Breast epithelium (tissue), 3 donors: Measurements from ENCODE around the gene PRR7.

Experiments
- POLR2A ChIP-seq: fragments of 450-650 bp; IDR thresholded peaks from one replicate; pipeline ENCODE4 v1.6.1; 2016; ENCODE audit warnings: antibody characterized with exemption, mild to moderate bottlenecking, moderate library complexity
- TF ChIP-seq, protein P1 (sequence below), 3 donors: fragments of 450-650 bp; IDR thresholded peaks; one replicate each; pipeline ENCODE4 v1.5.1; 2016 to 2017; ENCODE audit warnings: antibody characterized with exemption in 3 of 3, mild to moderate bottlenecking in 3 of 3, moderate library complexity in 3 of 3

DNA sequence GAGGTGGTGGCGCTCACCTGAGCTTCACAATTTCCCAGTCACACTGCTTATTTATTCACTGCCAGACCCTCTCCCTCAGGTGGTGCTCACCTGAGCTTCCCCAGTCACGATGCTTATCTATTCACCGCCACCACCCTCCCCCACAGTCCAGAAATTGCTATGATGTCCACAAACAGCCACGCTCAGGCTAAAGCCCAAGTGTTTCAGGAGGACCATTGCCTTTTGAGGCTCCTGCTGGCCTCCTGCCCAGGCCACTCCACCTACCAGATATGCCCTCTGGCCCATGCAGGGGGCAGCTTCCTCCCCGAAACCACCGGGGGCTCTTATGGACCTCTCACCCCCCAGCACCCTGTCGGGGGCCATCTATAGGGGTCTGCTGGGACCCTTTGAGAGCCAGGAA, 46.2 kb downstream of the PRR7 start:
- TF ChIP-seq, protein P1, sequence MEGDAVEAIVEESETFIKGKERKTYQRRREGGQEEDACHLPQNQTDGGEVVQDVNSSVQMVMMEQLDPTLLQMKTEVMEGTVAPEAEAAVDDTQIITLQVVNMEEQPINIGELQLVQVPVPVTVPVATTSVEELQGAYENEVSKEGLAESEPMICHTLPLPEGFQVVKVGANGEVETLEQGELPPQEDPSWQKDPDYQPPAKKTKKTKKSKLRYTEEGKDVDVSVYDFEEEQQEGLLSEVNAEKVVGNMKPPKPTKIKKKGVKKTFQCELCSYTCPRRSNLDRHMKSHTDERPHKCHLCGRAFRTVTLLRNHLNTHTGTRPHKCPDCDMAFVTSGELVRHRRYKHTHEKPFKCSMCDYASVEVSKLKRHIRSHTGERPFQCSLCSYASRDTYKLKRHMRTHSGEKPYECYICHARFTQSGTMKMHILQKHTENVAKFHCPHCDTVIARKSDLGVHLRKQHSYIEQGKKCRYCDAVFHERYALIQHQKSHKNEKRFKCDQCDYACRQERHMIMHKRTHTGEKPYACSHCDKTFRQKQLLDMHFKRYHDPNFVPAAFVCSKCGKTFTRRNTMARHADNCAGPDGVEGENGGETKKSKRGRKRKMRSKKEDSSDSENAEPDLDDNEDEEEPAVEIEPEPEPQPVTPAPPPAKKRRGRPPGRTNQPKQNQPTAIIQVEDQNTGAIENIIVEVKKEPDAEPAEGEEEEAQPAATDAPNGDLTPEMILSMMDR (IDR thresholded peaks at IDR 0.05) = no peak
- TF ChIP-seq POLR2A = no peak
